HG03432 (cell line): ENCODE results near the gene IFTAP.
A peak's percentile ranks its signal among the peaks of the same experiment; 100 is the strongest.
"Not testable (repeated sequence)": the region's sequence is repeated elsewhere in the genome, so short reads cannot be mapped to it uniquely, and the experiment has no call there.

Source experiments
- ATAC-seq: cut with Tn5 transposase; IDR thresholded peaks from one replicate; pipeline ENCODE4 v1.9.1; 2021; ENCODE audit warnings: mild to moderate bottlenecking, moderate library complexity; ENCODE audit not compliant: unreplicated experiment

The IFTAP gene

DNA sequence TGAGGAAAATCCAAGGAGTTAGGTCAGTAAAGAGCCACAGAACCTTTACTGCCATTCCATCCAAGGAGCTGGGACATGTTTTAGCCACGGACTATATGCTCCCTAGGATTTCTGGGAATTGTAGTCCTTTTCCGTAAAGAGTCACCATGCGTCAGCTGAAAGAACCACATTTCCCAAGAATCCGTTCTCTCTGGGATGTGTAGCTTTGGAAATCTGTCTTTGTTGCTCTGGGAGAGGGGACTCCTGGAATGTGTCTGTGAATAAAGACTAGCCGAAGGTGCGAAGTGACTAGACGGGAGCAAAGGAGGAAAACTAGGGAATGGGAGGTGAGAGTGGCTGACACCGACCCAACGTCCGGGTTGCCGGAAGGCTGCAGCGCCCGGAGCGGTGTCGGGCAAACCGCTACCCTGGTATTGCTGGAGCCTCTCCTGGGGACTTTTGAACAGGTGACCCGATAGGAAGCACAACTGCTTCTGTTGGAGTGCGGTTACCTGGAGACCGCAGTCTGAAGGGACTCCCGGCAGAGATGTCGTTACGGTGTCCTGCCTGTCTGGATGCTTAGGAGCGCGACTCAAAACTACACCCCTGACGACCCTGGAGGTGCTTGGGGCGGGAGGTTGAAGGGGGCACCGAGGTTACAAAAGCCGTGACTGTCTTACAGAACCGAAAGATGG lies at the start of gene IFTAP:
Gene IFTAP (plus strand): TSS at position 187 of the 674 bp plus-strand sequence. CDS start 15,602 bp downstream, outside the sequence.
- ATAC-seq: peak; percentile 95

DNA sequence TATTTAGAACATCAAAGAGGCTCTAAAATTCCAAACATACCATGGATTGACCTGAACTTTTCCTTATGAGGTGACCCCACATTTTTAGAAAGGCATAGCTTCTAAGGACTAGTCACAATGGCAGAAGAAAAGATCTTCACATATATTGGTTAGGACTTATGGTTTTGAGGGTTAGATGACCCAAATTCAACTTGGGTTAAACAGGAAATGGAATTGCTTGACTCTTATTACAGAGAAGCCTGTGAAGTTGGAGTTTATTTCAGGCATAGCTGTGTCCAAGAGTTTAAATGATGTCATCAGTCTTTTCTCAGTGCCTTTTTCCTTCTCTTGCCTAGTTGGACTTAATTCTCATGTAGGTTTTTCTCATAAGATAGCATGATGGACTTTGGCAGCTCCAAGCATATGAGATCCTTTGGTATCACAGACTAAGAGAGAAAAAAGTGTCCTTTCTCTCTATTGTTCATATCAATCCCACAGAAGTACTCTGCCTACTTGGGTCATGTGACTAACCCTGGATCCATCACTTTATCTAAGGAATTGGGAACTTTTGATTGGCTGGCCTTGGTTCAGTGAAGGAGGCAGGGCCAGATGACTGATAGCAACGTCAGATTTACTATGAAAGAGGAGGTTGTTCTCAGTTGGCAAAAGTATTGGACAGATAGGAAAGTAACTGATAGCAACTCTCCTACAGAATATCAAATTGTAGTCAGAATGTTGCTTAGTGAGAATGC lies 43.8 kb upstream of the IFTAP start:
- no peak for ATAC-seq

- ATAC-seq: not testable (repeated sequence)
Measured at GRCh38 chr11:36557390-36557789, 36.9 kb upstream of the IFTAP start.

GRCh38 chr11:36557991-36558390 lies 36.3 kb upstream of the IFTAP start:
- peak; percentile 9 for ATAC-seq

DNA sequence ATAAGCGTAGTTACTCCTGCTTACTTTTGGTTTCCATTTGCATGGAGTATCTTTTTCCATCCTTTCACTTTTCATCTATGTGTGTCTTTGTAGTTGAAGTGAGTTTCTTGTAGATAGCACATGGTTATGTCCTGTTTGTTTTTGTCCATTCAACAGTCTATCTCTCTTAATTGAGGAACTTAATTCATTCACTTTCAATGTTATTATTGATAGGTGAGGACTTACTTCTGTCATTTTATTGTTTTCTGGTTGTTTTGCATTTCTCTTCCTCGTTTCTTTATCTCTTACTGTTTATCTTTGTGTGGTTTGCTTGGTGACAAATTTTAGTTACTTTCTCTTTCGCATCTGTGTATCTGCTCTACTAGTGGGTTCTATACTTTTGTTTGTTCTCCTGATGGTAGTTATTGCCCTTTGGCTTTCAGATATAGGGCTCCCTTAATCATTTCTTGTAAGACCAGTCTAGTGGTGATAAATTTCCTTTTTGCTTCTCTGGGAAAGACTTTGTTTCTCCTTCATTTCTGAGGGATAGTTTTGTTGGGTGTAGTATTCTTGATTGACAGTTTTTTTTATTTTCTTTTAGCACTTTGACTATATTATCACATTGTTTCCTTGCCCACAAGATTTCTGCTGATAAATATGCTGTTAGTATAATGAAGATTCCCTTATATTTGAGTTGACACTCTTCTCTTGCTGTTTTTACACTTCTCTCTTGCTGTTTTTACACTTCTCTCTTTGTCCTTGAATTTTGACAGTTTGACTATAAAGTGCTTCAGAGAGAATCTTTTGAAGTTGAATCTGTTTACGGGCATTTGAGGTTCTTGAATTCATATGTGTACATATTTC lies 35.5 kb upstream of the IFTAP start:
- ATAC-seq: peak; percentile 99

DNA sequence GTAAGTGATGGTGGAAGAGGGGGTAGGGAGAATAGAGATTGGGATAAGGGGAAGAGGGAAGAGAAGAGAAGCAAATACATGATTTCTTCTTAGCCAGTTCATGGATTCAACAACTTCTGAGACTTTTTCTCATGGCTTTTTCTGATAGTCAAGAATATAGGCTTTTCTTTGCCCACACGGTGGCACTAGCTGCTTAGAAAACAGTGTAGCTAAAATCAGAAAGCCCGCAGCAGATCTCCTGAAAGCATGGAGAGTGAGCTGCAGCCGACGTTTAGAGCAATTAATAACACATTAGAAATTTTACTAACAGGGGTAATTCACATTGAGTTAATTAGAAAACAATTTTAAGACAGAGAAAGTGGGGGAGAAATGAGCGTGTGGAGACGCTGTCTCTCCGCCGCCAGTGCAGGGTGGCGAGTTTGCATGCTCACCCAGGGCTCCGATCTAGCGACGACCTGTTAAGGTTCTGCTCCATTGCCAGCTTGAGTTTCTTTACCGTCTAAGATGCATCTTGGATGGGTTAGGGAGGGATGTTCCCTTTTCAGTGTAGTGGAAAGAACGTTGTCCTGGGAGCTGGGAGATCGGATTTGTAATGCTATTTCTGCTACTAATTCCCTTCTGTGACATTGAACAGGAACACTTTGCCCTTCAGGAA lies 29.8 kb upstream of the IFTAP start:
- ATAC-seq: peak; percentile 74

GRCh38 chr11:36565031-36565610 lies 29.2 kb upstream of the IFTAP start:
- no peak for ATAC-seq

- ATAC-seq: no peak
Measured at GRCh38 chr11:36566407-36567053, 27.8 kb upstream of the IFTAP start.

GRCh38 chr11:36567694-36568093 lies 26.6 kb upstream of the IFTAP start, which contains the start of gene RAG1:
Gene RAG1, plus strand, starts transcription at chr11:36568007. Its CDS starts 5,298 bp downstream, at chr11:36573305.
- ATAC-seq: no peak

- ATAC-seq: no peak
Measured at GRCh38 chr11:36569095-36569494, 25.2 kb upstream of the IFTAP start.

- ATAC-seq: no peak
Measured at GRCh38 chr11:36574486-36574885, 19.8 kb upstream of the IFTAP start.

DNA sequence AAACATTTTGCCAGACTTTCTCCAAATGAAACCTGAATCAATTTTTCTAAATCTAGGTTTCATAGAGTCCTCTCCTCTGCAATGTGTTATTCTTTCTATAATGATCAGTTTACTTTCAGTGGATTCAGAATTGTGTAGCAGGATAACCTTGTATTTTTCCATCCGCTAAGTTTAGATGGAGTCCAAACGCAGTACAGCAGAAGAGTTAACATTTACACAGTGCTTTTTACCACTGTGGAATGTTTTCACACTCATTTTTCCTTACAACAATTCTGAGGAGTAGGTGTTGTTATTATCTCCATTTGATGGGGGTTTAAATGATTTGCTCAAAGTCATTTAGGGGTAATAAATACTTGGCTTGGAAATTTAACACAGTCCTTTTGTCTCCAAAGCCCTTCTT lies 16.9 kb upstream of the IFTAP start:
- ATAC-seq: no peak

- no peak for ATAC-seq
Measured at GRCh38 chr11:36577859-36578258, 16.4 kb upstream of the IFTAP start.

DNA sequence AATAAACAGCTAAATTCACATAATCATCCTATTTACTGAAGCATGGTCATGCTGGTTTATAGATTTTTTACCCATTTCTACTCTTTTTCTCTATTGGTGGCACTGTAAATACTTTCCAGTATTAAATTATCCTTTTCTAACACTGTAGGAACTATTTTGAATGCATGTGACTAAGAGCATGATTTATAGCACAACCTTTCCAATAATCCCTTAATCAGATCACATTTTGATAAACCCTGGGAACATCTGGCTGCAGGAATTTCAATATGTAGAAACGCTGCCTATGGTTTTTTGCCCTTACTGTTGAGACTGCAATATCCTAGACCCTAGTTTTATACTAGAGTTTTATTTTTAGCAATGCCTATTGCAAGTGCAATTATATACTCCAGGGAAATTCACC lies 15.8 kb upstream of the IFTAP start:
- ATAC-seq: no peak

- no peak for ATAC-seq
Measured at GRCh38 chr11:36581536-36581935, 12.8 kb upstream of the IFTAP start.

DNA sequence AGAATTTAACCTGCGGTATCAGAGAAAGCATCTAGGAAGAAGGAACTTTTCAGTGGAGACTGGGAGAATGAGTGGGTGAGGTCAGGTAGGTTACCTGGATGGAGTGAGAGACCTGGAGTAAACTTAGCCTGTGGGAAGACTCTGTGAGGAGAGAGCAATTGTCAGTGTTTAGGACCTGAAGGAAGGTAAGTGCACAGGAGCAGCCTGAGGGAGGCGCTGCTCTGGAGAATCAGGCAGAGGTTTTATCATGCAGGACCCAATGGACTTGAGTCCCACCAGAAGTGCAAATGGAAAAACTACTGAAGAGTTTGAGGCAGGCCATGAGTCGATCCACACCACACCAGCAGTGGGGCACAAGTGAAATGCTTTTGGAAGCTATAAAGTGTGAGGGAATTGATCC lies 10.6 kb upstream of the IFTAP start:
- ATAC-seq: no peak

GRCh38 chr11:36586543-36586942 lies 7.8 kb upstream of the IFTAP start:
- ATAC-seq: peak; percentile 76

- no peak for ATAC-seq
Measured at GRCh38 chr11:36588099-36588498, 6.2 kb upstream of the IFTAP start.

DNA sequence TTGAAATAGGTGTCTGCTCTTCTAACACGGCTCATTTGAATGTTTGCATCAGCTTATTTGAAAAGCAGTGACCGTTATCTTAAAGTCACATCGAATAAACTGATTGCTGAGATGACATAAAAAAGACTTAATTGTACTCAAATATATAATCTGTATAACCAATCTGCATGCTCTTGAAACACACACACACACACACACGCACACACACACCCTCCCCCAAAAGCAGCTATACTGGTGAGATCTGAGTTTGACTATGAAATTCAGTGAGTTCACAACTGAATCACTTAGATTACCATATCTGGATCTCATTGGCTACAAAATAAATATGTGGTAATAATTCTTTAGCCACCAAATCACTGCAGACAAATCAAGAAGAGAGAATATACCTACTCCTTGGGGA lies 3.8 kb upstream of the IFTAP start:
- no peak for ATAC-seq

- no peak for ATAC-seq
Measured at GRCh38 chr11:36591433-36591832, 2.9 kb upstream of the IFTAP start.
